HTERT RPE-1 (cell line): ENCODE measurements around the gene CDH19.

ENCODE experiments used
- in situ Hi-C: fragments of 300-500 bp; cut with MboI; formaldehyde crosslinking; loops from 4 replicates; pipeline ENCODE4 v1.14.3; 2020; ENCODE audit warnings: low sequenced_read_pairs

Gene CDH19, protein sequence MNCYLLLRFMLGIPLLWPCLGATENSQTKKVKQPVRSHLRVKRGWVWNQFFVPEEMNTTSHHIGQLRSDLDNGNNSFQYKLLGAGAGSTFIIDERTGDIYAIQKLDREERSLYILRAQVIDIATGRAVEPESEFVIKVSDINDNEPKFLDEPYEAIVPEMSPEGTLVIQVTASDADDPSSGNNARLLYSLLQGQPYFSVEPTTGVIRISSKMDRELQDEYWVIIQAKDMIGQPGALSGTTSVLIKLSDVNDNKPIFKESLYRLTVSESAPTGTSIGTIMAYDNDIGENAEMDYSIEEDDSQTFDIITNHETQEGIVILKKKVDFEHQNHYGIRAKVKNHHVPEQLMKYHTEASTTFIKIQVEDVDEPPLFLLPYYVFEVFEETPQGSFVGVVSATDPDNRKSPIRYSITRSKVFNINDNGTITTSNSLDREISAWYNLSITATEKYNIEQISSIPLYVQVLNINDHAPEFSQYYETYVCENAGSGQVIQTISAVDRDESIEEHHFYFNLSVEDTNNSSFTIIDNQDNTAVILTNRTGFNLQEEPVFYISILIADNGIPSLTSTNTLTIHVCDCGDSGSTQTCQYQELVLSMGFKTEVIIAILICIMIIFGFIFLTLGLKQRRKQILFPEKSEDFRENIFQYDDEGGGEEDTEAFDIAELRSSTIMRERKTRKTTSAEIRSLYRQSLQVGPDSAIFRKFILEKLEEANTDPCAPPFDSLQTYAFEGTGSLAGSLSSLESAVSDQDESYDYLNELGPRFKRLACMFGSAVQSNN

DNA sequence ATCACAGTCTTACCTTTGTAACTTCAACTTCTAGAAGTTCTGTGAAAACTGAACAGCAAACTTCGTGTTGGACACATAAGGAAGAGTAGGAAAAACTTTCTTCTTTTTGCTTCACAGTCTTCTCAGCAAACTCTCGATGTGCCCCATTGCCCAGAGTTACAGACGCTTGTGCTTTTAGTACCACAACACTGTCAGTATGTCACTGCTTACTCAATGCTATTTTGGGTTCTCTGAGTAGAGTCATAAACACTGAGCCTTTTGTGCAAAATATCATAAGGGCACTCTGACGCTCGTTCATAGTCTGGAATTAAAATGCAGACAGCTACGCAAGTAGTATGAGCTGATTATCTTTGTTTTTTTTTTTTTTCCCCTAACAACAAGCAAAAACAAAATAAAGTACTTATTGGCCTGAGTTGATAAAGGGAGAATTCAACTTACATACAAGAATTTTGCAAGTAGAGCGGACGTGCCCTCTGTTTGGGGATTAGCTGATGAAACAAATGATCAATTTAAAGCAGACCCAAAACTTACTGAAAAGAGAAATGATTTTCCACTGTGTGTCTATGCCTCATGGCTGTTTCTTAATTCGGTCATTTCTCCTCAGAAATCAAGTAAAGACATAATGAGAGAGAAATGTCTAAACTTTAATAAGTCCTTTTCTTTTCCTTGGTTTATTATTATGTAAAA, at the start of gene CDH19:
CDH19 (minus strand) TSS at position 150 of the 687 bp plus-strand sequence. CDS start 31,886 bp downstream, outside the sequence.
- in situ Hi-C loops, result no loop called here

DNA sequence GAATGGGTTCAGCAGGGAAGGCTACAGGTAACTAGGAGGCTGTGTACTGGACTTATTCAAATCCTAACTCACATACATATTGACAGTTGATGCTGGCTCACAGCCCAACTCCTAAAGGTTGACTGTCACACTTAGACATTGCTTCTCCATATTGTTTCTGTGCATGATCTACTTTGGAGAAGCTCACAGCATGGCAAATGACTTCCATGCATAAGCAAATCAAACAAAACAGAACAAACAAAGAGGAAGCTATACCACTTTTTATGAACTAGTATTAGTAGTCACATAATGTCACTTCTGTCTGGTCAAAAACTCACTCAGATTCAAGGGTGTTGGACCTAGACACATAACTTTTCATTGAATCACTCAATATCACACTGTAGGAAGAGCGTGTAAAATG, 43.8 kb upstream of the CDH19 start:
- in situ Hi-C loops, result no loop called here

DNA sequence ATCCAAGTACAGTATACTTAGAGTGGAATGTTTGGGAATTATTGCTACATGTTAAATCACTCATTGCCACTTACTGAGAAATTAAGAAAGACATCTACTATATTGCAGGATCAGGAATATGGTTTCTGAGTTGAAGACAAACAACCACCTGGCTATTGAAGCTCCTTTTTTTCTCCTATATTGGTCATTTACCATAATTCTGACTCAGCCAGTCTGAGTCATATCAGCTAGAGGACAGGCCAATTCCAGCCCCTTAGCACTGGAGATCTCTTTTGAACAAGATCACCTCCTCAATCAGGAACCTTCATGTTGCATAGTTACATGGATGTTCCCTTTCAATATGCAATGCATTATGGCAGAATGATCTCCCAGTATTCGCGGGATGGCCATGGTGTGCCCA, 42.7 kb upstream of the CDH19 start:
- in situ Hi-C loops, result no loop called here

DNA sequence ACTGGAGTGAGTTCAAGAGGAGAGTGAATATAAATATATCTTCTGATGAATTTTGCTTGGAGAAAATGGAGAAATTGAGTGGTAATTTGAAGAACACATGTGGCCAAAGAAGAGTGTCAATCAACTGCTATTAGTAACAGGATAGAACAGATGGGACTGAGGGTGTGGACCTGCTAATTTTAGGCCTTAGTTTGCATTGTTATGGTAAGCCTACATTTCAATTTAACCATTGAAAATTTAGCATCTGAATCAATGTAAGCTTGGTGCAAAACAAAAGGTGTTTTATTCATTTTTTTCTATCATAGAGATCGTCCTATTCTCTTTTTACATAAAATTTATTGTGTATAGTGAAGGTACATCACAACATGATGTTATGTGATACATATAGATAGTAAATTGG, 42.1 kb upstream of the CDH19 start:
- in situ Hi-C loops, result no loop called here

DNA sequence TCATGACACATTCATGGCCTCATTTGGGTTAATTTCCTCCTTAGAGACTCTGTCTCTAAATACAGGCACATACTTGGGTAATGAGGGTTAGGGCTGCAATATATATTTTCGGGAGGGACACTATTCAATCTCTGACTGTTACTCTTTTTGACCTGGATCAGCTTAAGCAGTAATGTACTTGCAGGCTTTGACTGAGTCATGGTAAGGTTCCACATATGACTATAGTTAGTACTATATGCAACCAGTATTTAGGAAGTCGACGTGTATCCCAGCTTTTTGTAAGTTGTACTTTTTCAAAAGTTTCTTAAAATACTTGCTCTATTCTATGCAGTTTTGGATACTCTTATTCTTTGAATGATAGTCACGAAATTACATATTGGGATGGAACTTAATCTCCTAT, 37.2 kb upstream of the CDH19 start:
- in situ Hi-C loops, result no loop called here

DNA sequence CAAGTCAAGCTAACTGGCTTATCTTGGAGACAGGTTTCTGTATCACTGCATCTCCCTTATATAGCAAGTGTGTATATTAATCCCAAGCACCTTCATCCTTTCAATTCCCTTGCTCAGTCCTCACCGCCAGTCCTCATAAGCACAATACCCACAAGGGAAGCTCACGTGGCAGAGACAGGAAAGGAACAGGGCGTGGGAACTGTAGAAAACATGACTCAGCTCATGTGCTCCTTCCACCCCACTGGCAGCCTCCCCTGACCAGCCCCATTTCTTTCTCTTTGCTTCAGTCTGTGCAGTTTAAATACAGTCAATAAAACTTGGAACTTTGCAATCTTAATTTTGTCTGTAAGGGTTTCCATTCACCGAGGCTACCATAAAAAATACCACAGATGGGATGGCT, 36.5 kb upstream of the CDH19 start:
- in situ Hi-C loops, result no loop called here

DNA sequence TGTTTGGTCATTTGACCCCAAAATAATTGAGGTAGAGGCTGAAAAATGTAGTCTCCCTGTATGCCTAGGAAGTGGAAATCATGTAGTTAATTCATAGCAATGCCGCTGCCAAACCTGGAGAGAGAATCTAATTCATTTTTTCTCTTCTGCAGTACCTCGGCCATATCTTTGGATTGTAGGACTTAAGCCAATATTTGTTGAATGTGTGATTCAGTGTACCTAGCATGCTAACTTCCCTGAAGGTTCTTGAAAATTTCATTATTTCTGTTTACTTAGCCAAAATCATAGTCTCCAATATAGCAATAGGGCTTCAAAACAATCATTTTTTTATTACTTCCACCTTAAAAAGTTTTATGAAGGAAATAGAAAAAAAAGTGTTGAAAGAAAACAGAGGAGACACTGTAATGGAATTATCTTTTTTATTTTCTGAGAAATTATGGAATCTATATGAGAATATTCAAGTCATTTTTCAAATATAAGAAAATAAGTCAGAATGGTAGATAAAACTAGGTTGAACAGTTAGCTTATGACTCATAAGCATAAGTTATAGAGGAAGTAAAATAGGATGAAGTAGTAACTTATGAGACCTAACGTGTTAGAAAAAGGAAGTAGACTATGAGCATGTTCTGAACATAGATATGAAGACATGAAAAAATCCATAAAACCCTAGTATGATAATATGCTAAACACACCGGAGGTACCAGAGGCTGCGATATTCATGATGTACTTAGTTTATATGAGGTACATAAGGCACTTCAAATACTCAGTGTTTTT, 35.2 kb upstream of the CDH19 start:
- in situ Hi-C loops, result no loop called here

DNA sequence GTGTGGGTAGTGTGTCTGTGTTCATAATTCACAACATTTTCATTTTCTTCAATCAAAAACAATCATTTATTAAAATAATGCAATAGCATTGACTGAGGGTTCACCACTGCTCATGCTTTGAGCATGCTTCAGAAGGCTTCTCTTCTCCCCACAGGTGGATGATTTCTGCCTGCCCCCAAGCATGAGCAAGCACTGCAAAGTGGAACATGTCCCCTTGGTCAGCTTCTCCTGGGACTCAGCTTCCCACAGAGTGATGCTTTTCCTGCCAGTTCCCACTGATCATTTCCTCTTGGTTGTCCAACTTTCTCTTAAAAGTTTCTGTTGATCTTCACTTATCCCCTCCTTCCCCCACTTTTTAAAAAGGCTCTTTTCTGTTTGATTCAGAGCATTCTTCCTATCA, 31.5 kb upstream of the CDH19 start:
- in situ Hi-C loops, result no loop called here

DNA sequence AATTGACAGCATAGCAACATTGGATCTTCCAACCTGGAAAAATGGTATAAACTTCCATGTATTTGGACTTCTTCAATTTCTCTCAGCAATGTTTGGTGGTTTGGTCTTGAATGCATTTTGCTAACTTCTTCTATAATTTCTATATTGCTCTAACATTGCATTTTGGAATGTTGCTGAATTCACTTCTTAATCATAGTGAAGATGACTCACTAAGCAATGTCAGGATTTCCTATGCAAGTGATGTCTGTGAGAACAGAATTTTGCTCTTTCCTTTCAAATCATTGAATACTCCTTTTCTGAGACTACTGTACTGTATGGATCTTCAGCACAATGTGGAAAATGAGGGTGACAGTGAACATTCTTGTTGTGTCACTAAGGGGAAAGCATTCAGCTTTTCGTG, 28.9 kb upstream of the CDH19 start:
- in situ Hi-C loops, result no loop called here

DNA sequence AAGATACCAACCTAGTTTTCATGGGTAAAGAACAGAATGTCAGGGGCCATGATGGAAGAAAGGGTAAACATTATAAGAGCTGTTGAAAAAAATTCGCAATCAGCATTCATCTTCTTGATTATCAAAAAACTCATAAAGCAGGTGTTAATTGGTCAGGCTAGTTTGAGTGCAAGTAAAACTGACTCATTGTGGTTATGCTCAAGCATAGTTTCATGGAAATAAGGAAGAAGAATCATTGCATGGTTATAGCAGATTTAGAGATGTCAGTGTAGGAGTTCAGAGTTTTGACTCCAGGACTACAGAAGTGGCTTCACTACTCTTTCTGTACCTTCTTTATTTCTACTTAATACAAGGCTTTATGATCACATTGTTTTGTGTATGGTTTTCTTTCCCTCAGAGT, 26.9 kb upstream of the CDH19 start:
- in situ Hi-C loops, result no loop called here

DNA sequence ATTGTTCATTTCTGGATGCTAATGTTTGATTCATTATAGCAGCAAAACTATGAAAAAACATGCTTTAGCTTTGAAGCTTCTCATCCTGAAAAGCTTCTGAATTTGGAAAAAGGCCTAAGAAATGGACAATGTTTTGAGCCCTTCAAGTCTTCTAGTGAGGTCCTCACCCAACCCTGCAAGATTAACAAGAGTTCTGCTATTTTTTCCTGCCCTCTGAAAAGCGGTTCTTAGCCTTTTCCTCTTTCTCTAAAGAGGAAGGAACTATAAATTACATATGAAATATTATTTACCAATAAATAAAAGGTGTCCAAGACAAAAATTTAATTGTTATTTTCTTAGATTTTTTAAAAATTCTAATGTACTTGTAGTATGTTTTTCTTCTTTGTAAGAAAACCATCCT, 19.9 kb upstream of the CDH19 start:
- in situ Hi-C loops, result no loop called here

DNA sequence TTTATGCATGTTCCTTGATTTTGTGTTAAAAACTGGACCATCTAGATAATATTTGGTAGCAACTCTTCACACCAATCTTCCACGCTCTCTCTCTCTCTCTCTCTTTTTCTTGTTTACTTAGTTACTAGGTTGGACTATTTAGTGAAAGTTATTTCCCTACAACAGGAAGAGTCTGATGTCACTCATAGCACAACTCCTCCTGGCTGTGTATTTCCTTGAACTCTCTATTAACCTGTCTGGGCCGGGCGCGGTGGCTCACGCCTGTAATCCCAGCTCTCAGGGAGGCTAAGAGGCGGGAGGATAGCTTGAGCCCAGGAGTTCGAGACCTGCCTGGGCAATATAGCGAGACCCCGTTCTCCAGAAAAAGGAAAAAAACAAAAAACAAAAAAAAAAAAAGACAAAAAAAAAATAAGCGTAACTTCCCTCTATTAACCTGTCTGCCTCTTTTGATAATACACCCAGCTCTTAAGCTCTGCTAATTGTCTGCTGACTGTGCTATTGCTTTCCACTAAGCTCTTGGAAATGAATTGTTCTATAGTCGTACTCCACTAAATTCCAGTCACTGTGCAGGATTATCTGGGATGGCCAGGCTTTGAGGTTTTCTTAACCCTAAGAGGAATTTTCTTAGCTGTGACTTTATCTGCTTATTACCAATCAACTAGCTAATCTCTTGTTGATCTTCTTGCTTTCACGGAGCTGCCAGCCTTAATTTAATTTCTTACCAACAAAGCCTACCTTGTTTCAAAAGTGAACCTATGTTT, 18.1 kb upstream of the CDH19 start:
- in situ Hi-C loops, result no loop called here

DNA sequence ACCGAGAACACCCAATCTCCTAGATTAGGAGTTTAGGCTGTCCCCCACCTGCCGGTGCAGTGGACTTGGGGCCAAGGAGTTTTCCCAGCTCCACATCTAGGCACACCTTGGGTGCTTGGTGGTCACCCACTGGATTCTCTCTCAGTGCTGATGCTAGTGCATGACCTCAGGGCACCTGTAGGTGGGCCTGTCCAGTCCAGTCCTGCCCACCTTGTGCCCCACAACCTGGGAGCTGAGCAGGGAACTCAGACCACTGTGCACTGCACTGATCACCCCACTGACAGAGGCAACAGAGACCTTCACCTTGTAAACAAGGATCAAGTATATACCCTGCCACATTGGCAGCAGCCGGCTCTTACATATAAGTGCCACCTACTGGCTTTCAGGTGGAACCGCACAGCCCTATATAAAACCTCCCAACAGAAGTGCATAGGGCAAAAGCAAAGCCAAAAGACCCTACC, 12.7 kb upstream of the CDH19 start:
- in situ Hi-C loops, result no loop called here

DNA sequence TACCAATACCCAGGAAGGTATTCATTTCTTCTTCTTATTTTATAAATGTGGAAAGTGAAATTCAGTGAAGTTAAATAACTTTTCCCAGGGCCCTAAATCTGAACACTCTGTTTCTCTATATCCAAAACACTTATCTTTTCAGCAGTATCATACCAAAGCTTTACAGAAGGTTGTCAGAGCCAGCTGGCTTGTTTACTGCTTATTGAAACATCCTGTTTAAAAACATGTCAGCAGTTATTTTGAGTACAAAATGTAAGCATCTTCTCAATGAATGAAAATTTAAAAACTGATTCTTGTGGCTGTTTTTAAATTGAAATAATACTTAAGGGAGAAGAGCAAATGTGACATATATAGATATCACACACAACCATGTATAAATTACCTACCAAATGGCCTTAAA, 11.3 kb upstream of the CDH19 start:
- in situ Hi-C loops, result no loop called here

DNA sequence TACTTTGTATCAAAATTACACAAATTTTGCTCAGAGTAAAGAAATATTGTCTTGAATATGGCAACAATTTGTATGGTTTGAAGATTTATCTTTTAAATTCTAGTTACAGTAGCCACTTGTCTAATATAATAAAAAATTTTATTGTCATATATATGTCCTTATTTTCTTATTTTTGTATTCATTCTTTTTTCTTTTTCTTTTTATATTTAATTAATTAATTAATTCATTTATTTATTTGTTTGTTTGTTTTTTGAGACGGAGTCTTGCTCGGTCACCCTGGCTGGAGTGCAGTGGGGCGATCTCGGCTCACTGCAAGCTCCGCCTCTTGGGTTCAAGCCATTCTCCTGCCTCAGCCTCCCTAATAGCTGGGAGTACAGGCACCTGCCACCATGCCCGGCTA, 3.7 kb upstream of the CDH19 start:
- in situ Hi-C loops, result no loop called here

DNA sequence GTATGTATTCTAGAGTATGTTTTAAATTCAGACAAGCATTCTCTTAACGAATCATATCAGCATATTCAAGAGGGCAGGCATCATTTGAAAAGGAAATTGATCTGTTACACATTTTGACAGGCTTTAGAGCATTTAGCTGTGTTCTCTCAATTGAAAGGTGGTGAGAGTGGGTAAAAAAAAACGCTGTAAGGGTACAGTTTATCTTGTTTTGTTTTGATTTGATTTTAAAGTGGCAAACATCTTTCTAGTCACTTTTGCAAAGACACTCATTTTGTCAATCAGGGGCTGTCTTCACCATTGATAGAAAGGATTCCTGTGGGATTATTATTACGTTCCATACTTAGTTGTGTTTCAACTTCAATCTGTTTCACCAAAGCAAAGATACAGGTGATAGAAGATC, 2.2 kb downstream of the CDH19 start:
- in situ Hi-C loops, result no loop called here

DNA sequence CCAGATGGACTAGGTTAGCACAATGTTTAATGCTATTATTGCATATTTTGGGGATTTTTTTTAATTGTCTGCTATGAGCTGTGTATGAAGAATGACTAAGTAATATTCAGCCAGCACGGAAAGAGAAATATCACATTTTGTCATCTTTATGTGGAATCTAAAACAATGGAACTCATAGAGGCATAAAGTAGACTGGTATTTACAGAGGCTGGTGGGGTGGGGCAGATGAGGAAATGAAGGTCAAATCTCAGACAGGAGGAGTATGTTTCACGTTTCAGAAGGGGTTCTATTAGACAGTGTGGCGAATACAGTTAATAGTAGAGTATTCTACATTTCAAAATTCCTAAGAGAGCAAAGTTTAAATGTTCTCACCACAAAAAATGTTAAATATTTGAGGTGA, 4.7 kb downstream of the CDH19 start:
- in situ Hi-C loops, result no loop called here

DNA sequence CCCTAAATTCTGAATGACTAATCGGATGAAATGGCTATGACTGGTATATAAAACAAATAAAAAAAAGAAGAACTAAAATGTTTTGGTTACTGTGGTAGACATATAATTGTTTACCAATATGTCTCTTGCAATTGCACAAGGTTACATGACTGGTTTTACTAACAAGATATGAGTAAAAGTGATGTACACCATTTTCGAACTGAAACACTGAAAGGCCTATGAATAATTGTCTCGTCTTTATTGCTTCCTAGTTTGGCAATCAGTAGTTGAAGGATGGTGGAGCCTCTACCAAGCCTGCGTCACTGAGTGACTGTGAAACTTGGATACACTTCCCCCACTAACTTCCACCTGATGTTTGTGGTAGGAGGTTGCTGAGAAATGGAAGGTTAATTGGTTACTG, 16.5 kb downstream of the CDH19 start:
- in situ Hi-C loops, result no loop called here

DNA sequence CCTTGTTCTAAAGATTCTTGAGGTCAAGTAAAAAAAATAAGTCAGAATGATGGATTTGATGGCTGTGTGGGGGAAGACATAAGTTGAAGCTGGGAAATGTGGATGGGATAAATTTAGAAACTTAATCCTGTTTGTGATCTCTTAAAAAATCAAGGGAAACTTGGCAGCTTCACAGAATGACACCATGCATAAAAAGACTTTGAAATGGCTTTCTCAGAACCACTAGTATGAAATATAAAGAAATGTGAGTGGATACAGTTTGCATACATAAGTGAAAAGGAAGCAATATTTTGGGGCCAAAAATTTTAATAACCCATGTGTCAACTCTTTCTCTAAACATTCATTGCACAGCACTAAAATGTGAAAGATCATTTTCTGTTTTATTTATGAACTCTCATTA, 21.7 kb downstream of the CDH19 start:
- in situ Hi-C loops, result no loop called here

DNA sequence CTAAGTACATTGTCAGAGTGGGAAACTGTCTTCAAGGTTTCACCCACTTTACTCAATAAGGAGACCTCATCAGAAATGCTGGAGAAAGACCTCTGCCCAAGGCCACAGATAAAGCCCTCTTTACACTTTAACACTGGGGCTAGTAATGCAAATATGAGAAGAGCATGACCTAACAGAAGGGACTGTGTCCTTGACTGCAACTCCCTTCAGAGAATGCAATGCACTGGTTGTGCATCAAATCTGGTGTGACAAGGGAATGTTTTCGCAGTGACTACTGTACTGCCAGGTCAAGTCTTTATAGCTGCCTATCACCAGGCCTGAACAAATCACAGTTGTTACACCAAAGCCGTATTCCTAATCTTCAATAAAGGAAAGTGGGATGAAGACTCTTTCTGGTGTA, 28.6 kb downstream of the CDH19 start:
- in situ Hi-C loops, result no loop called here
